ENCODE results near the gene SLC52A1. TPM values are rescaled to one million over a fixed set of nuclear protein-coding genes. Genes with fewer than 3 reads are reported as not detected.
A peak's percentile ranks its signal among the peaks of the same experiment; 100 is the strongest.

The SLC52A1 gene
- total and polyA plus RNA-seq, 10 of the 15 experiments (the other 5 are each of a cell fraction or from before 2014, with no cell fraction given), result 0.04 to 0.11 TPM; not detected in 8

GRCh38 chr17:4986403-4986802 is 48.8 kb downstream of the SLC52A1 start:
- H3K9me3 ChIP-seq (replicated peaks; ENCODE audit: control insufficient read depth, insufficient read depth, low read length), result no peaks in the 10 kb centered on the region
- SMC1A ChIA-PET (ENCODE audit: uncharacterized antibody, unreplicated experiment), result interaction anchor here (1.2 to 2.8 kb wide), 4 partner anchors 11 to 75 kb away, joined by 4 to 13 read pairs (median 10); partner anchors contain the start of genes INCA1, KIF1C and SPAG7
- no peak for DNase-seq (ENCODE audit: low read depth, low spot score)
- CTCF ChIA-PET, result interaction anchor here (0.6 to 2.5 kb wide), 11 partner anchors 12 to 77 kb away, joined by 3 to 19 read pairs (median 3); no protein-coding TSS in a partner anchor
- peaks cover 25% of the 10 kb centered on the region for H3K79me2 ChIP-seq (ENCODE audit: control insufficient read depth, insufficient read depth, low read length)
- peaks cover 20% of the 10 kb centered on the region for H3K4me1 ChIP-seq (ENCODE audit: control insufficient read depth, insufficient read depth, low read length)
- H3K27me3 ChIP-seq (replicated peaks in 1 of 2; ENCODE audit: control insufficient read depth in 2 of 2, insufficient read depth in 2 of 2, low read length in 1 of 2), result no peaks in the 10 kb centered on the region
- POLR2A ChIA-PET, result interaction anchor here (1.2 to 2.3 kb wide), 6 partner anchors 12 to 47 kb away, joined by 3 to 22 read pairs (median 6); partner anchors contain the start of genes INCA1, KIF1C, RNF167 and SLC25A11
- peak overlapping the region; percentile 55; the same call in 1 of the 2 replicates for H3K27ac ChIP-seq (ENCODE audit: control insufficient read depth, insufficient read depth)
- peak overlapping the region; percentile 74 for H3K4me3 ChIP-seq
- H3K36me3 ChIP-seq (ENCODE audit: control insufficient read depth in 2 of 2, insufficient read depth in 2 of 2, low read length in 1 of 2), result peaks cover 0 to 4% of the 10 kb centered on the region in 2 experiments; a peak in 1 of 4 replicates
- no TSS peak for BruUV-seq (replicated peaks)
- in situ Hi-C loops (cut with MboI) (no loop called here), intact Hi-C loops (cut with micrococcal nuclease; ENCODE audit: unreplicated experiment) (no loop called here)
- H4K20me1 ChIP-seq (ENCODE audit: control insufficient read depth, insufficient read depth), result no peaks in the 10 kb centered on the region
- H3K4me2 ChIP-seq (ENCODE audit: control insufficient read depth, insufficient read depth), result peak overlapping the region; percentile 99
- H2AFZ ChIP-seq (ENCODE audit: control insufficient read depth, low read depth, low read length), result no peak overlapping the region; the same call in 1 of the 2 replicates
- RAD21 ChIA-PET (ENCODE audit: unreplicated experiment), result interaction anchor here (1.0 to 3.7 kb wide), 6 partner anchors 11 to 78 kb away, joined by 3 to 15 read pairs (median 4); partner anchors contain the start of genes INCA1, KIF1C and SPAG7
- ATAC-seq, result no peak
- TF ChIP-seq ZBED1 (IDR thresholded peaks at IDR 0.05; ENCODE audit: borderline replicate concordance), result no peak
- FAIRE-seq, result no peak
- peak overlapping the region; percentile 96 for H3K9ac ChIP-seq (ENCODE audit: control insufficient read depth, insufficient read depth, low read length)
- WGBS (ENCODE audit: insufficient coverage, insufficient replicate concordance, low lambda C conversion rate, missing lambda C conversion rate), result 5% methylated on average over 5 of the region's 5 CpGs

Other genes starting within 250 kb of the SLC52A1 start
Only the 7 nearest of the 22 such genes appear.
- 76.5 and 80.2 TPM in 2 replicates for gene SPAG7, start 67.6 kb downstream of the SLC52A1 start, total RNA-seq (2014; rRNA removed)
- 94.4 and 99.2 TPM in 2 replicates for gene SPAG7, start 67.6 kb downstream of the SLC52A1 start, total RNA-seq (2014; rRNA removed; fragmentation: Illumina TruSeq; extraction: Trizol)
- 76.5 and 77.5 TPM in 2 replicates for gene SPAG7, start 67.6 kb downstream of the SLC52A1 start, total RNA-seq (2021)
- 73.8 and 78.2 TPM in 2 replicates for gene SPAG7, start 67.6 kb downstream of the SLC52A1 start, polyA plus RNA-seq (2011; rRNA removed)
- gene SPAG7, start 67.6 kb downstream of the SLC52A1 start, polyA plus RNA-seq (2014; fragmentation: Illumina TruSeq; extraction: Trizol), result 46.5 and 107 TPM in 2 replicates
- 10 to 100 TPM in 1 of 2 experiments, 1 to 10 TPM in 1; 7.9 to 31.7 TPM for gene SPAG7, start 67.6 kb downstream of the SLC52A1 start, polyA plus RNA-seq (2014; fragmentation: Nextera tagmentation; extraction: Ambion mirVana)
- 96.3 and 105 TPM in 2 replicates for gene SPAG7, start 67.6 kb downstream of the SLC52A1 start, polyA plus RNA-seq (2014; rRNA removed)
- 100 to 1,000 TPM; 133 to 146 TPM for gene SPAG7, start 67.6 kb downstream of the SLC52A1 start, polyA plus RNA-seq (2016; fragmentation: Nextera tagmentation; extraction: Ambion mirVana)
- 3.2 and 4.1 TPM in 2 replicates for gene CAMTA2, start 47.8 kb downstream of the SLC52A1 start, total RNA-seq (2014; rRNA removed)
- 4.6 and 5.7 TPM in 2 replicates for gene CAMTA2, start 47.8 kb downstream of the SLC52A1 start, total RNA-seq (2014; rRNA removed; fragmentation: Illumina TruSeq; extraction: Trizol)
- gene CAMTA2, start 47.8 kb downstream of the SLC52A1 start, total RNA-seq (2021), result 27.7 and 29.3 TPM in 2 replicates
- gene CAMTA2, start 47.8 kb downstream of the SLC52A1 start, polyA plus RNA-seq (2011; rRNA removed), result 6.3 and 9.9 TPM in 2 replicates
- gene CAMTA2, start 47.8 kb downstream of the SLC52A1 start, polyA plus RNA-seq (2014; fragmentation: Illumina TruSeq; extraction: Trizol), result 7.3 and 15.9 TPM in 2 replicates
- gene CAMTA2, start 47.8 kb downstream of the SLC52A1 start, polyA plus RNA-seq (2014; fragmentation: Nextera tagmentation; extraction: Ambion mirVana), result 1 to 10 TPM in 1 of 2 experiments, under 1 TPM in 1; 0.42 to 1.7 TPM
- 24.7 and 26.8 TPM in 2 replicates for gene CAMTA2, start 47.8 kb downstream of the SLC52A1 start, polyA plus RNA-seq (2014; rRNA removed)
- 10 to 100 TPM; 12.5 to 13.1 TPM for gene CAMTA2, start 47.8 kb downstream of the SLC52A1 start, polyA plus RNA-seq (2016; fragmentation: Nextera tagmentation; extraction: Ambion mirVana)
- gene INCA1, start 37.9 kb downstream of the SLC52A1 start, total RNA-seq (2014; rRNA removed), result 0.16 and 0.28 TPM in 2 replicates
- gene INCA1, start 37.9 kb downstream of the SLC52A1 start, total RNA-seq (2014; rRNA removed; fragmentation: Illumina TruSeq; extraction: Trizol), result 0.18 and 0.27 TPM in 2 replicates
- gene INCA1, start 37.9 kb downstream of the SLC52A1 start, total RNA-seq (2021), result 0.21 and 0.29 TPM in 2 replicates
- gene INCA1, start 37.9 kb downstream of the SLC52A1 start, polyA plus RNA-seq (2011; rRNA removed), result 0.29 and 0.36 TPM in 2 replicates
- 0.19 and 0.49 TPM in 2 replicates for gene INCA1, start 37.9 kb downstream of the SLC52A1 start, polyA plus RNA-seq (2014; fragmentation: Illumina TruSeq; extraction: Trizol)
- under 1 TPM; 0.61 to 0.64 TPM for gene INCA1, start 37.9 kb downstream of the SLC52A1 start, polyA plus RNA-seq (2014; fragmentation: Nextera tagmentation; extraction: Ambion mirVana)
- gene INCA1, start 37.9 kb downstream of the SLC52A1 start, polyA plus RNA-seq (2014; rRNA removed), result 0.15 and 0.77 TPM in 2 replicates
- 1 to 10 TPM in 1 of 2 experiments, under 1 TPM in 1; 0.99 to 1.8 TPM for gene INCA1, start 37.9 kb downstream of the SLC52A1 start, polyA plus RNA-seq (2016; fragmentation: Nextera tagmentation; extraction: Ambion mirVana)
- 24.3 and 25.8 TPM in 2 replicates for gene KIF1C, start 37.5 kb downstream of the SLC52A1 start, total RNA-seq (2014; rRNA removed)
- gene KIF1C, start 37.5 kb downstream of the SLC52A1 start, total RNA-seq (2014; rRNA removed; fragmentation: Illumina TruSeq; extraction: Trizol), result 20.9 and 25.6 TPM in 2 replicates
- 61.1 and 65.9 TPM in 2 replicates for gene KIF1C, start 37.5 kb downstream of the SLC52A1 start, total RNA-seq (2021)
- 30.2 and 33.8 TPM in 2 replicates for gene KIF1C, start 37.5 kb downstream of the SLC52A1 start, polyA plus RNA-seq (2011; rRNA removed)
- 10.3 and 21.2 TPM in 2 replicates for gene KIF1C, start 37.5 kb downstream of the SLC52A1 start, polyA plus RNA-seq (2014; fragmentation: Illumina TruSeq; extraction: Trizol)
- 1 to 10 TPM; 1.4 to 1.5 TPM for gene KIF1C, start 37.5 kb downstream of the SLC52A1 start, polyA plus RNA-seq (2014; fragmentation: Nextera tagmentation; extraction: Ambion mirVana)
- 25.2 and 26.5 TPM in 2 replicates for gene KIF1C, start 37.5 kb downstream of the SLC52A1 start, polyA plus RNA-seq (2014; rRNA removed)
- 10 to 100 TPM in 1 of 2 experiments, 1 to 10 TPM in 1; 3.9 to 18.9 TPM for gene KIF1C, start 37.5 kb downstream of the SLC52A1 start, polyA plus RNA-seq (2016; fragmentation: Nextera tagmentation; extraction: Ambion mirVana)
- 0.96 and 1.1 TPM in 2 replicates for gene ZFP3, start 43.0 kb upstream of the SLC52A1 start, total RNA-seq (2014; rRNA removed)
- gene ZFP3, start 43.0 kb upstream of the SLC52A1 start, total RNA-seq (2014; rRNA removed; fragmentation: Illumina TruSeq; extraction: Trizol), result 1.7 and 1.8 TPM in 2 replicates
- 1.6 and 1.7 TPM in 2 replicates for gene ZFP3, start 43.0 kb upstream of the SLC52A1 start, total RNA-seq (2021)
- gene ZFP3, start 43.0 kb upstream of the SLC52A1 start, polyA plus RNA-seq (2011; rRNA removed), result 4.1 and 5.2 TPM in 2 replicates
- 2.5 and 3.2 TPM in 2 replicates for gene ZFP3, start 43.0 kb upstream of the SLC52A1 start, polyA plus RNA-seq (2014; fragmentation: Illumina TruSeq; extraction: Trizol)
- gene ZFP3, start 43.0 kb upstream of the SLC52A1 start, polyA plus RNA-seq (2014; fragmentation: Nextera tagmentation; extraction: Ambion mirVana), result under 1 TPM; 0.37 to 0.39 TPM
- 1.2 and 1.7 TPM in 2 replicates for gene ZFP3, start 43.0 kb upstream of the SLC52A1 start, polyA plus RNA-seq (2014; rRNA removed)
- gene ZFP3, start 43.0 kb upstream of the SLC52A1 start, polyA plus RNA-seq (2016; fragmentation: Nextera tagmentation; extraction: Ambion mirVana), result 1 to 10 TPM; 1.1 to 1.8 TPM
- 12.3 and 13.0 TPM in 2 replicates for gene ZNF232, start 76.5 kb upstream of the SLC52A1 start, total RNA-seq (2014; rRNA removed)
- gene ZNF232, start 76.5 kb upstream of the SLC52A1 start, total RNA-seq (2014; rRNA removed; fragmentation: Illumina TruSeq; extraction: Trizol), result 13.3 and 15.7 TPM in 2 replicates
- 10.8 and 15.2 TPM in 2 replicates for gene ZNF232, start 76.5 kb upstream of the SLC52A1 start, total RNA-seq (2021)
- 13.4 and 16.8 TPM in 2 replicates for gene ZNF232, start 76.5 kb upstream of the SLC52A1 start, polyA plus RNA-seq (2011; rRNA removed)
- gene ZNF232, start 76.5 kb upstream of the SLC52A1 start, polyA plus RNA-seq (2014; fragmentation: Illumina TruSeq; extraction: Trizol), result 12.2 and 13.3 TPM in 2 replicates
- 10 to 100 TPM; 12.8 to 14.3 TPM for gene ZNF232, start 76.5 kb upstream of the SLC52A1 start, polyA plus RNA-seq (2014; fragmentation: Nextera tagmentation; extraction: Ambion mirVana)
- gene ZNF232, start 76.5 kb upstream of the SLC52A1 start, polyA plus RNA-seq (2014; rRNA removed), result 10.1 and 10.2 TPM in 2 replicates
- 10 to 100 TPM; 11.4 to 12.0 TPM for gene ZNF232, start 76.5 kb upstream of the SLC52A1 start, polyA plus RNA-seq (2016; fragmentation: Nextera tagmentation; extraction: Ambion mirVana)
- 0.05 TPM in 1 of 2 replicates, not detected in the other for gene USP6, start 80.6 kb upstream of the SLC52A1 start, total RNA-seq (2014; rRNA removed)
- 0.04 and 0.05 TPM in 2 replicates for gene USP6, start 80.6 kb upstream of the SLC52A1 start, total RNA-seq (2014; rRNA removed; fragmentation: Illumina TruSeq; extraction: Trizol)
- 0.03 and 0.13 TPM in 2 replicates for gene USP6, start 80.6 kb upstream of the SLC52A1 start, total RNA-seq (2021)
- 0.01 and 0.03 TPM in 2 replicates for gene USP6, start 80.6 kb upstream of the SLC52A1 start, polyA plus RNA-seq (2011; rRNA removed)
- under 0.01 and 0.05 TPM in 2 replicates for gene USP6, start 80.6 kb upstream of the SLC52A1 start, polyA plus RNA-seq (2014; fragmentation: Illumina TruSeq; extraction: Trizol)
- under 1 TPM; 0.08 to 0.15 TPM for gene USP6, start 80.6 kb upstream of the SLC52A1 start, polyA plus RNA-seq (2014; fragmentation: Nextera tagmentation; extraction: Ambion mirVana)
- gene USP6, start 80.6 kb upstream of the SLC52A1 start, polyA plus RNA-seq (2014; rRNA removed), result not detected in 2 replicates
- gene USP6, start 80.6 kb upstream of the SLC52A1 start, polyA plus RNA-seq (2016; fragmentation: Nextera tagmentation; extraction: Ambion mirVana), result under 1 TPM; 0.33 to 0.39 TPM